HepG2 (cell line): Measurements from ENCODE around the gene B4GALT2. TPM values are rescaled to one million over a fixed set of nuclear protein-coding genes. Genes with fewer than 3 reads are reported as not detected.

ENCODE experiments used
- ATF6 ChIP-seq: sonication (generic); formaldehyde crosslinking; conservative IDR thresholded peaks from 2 replicates; pipeline ENCODE4 v1.4.0; 2020; ENCODE audit warnings: missing genetic modification reagents
- BCLAF1 ChIP-seq: fragments of 450-650 bp; IDR thresholded peaks from 2 replicates; pipeline ENCODE4 v1.6.1; 2017; ENCODE audit warnings: mild to moderate bottlenecking
- CHCHD3 ChIP-seq: sonication (generic); formaldehyde crosslinking; IDR thresholded peaks from 2 replicates; pipeline ENCODE4 v1.8.0; 2022; ENCODE audit warnings: mild to moderate bottlenecking, missing genetic modification reagents, moderate library complexity
- FOXC1 ChIP-seq: sonication (generic); formaldehyde crosslinking; IDR thresholded peaks from 2 replicates; pipeline ENCODE4 v1.8.0; 2022; ENCODE audit warnings: mild to moderate bottlenecking, missing genetic modification reagents, borderline replicate concordance
- KLF13 ChIP-seq: sonication (generic); formaldehyde crosslinking; IDR thresholded peaks from 2 replicates; pipeline ENCODE4 v1.4.0; 2020; ENCODE audit warnings: mild to moderate bottlenecking, missing genetic modification reagents
- MIXL1 ChIP-seq: IDR thresholded peaks from 2 replicates; pipeline ENCODE4 v1.6.1; 2016
- NR1H2 ChIP-seq: sonication (generic); formaldehyde crosslinking; IDR thresholded peaks from 2 replicates; pipeline ENCODE4 v1.8.1; 2022; ENCODE audit warnings: low read depth, missing genetic modification reagents, borderline replicate concordance
- NR2F1 ChIP-seq, 2 experiments: fragments of 450-650 bp in 1 of 2; formaldehyde crosslinking in 1 of 2; IDR thresholded peaks; 2 replicates each; pipeline versions ENCODE4 v1.5.0 to v1.6.1; 2016 to 2020; ENCODE audit warnings: mild to moderate bottlenecking in 1 of 2, missing compliant biosample characterization in 1 of 2, missing genetic modification reagents in 1 of 2, moderate library complexity in 1 of 2
- POLR2G ChIP-seq: fragments of 200-400 bp; formaldehyde crosslinking; IDR thresholded peaks from 2 replicates; pipeline ENCODE4 v1.6.1; 2018; ENCODE audit warnings: mild to moderate bottlenecking, low read depth, low read length, moderate library complexity
- TBP ChIP-seq: sonication (generic); formaldehyde crosslinking; IDR thresholded peaks from 2 replicates; pipeline ENCODE4 v1.5.0; 2020; ENCODE audit warnings: missing genetic modification reagents
- TP53 ChIP-seq: sonication (generic); formaldehyde crosslinking; conservative IDR thresholded peaks from 2 replicates; pipeline ENCODE4 v1.4.0; 2020; ENCODE audit warnings: missing genetic modification reagents
- ZFAT ChIP-seq: sonication (generic); formaldehyde crosslinking; conservative IDR thresholded peaks from 2 replicates; pipeline ENCODE4 v1.8.1; 2023; ENCODE audit warnings: missing genetic modification reagents, inconsistent platforms
- ZNF367 ChIP-seq: sonication (generic); formaldehyde crosslinking; IDR thresholded peaks from 2 replicates; pipeline ENCODE4 v1.4.0; 2020; ENCODE audit warnings: missing genetic modification reagents, borderline replicate concordance
- ZNF446 ChIP-seq: sonication (generic); formaldehyde crosslinking; IDR thresholded peaks from 2 replicates; pipeline ENCODE4 v1.5.0; 2020; ENCODE audit warnings: mild to moderate bottlenecking, missing genetic modification reagents
- ZNF646 ChIP-seq: sonication (generic); formaldehyde crosslinking; IDR thresholded peaks from 2 replicates; pipeline ENCODE4 v1.9.0; 2021; ENCODE audit warnings: mild to moderate bottlenecking, missing genetic modification reagents
- ZNF670 ChIP-seq: sonication (generic); formaldehyde crosslinking; IDR thresholded peaks from 2 replicates; pipeline ENCODE4 v1.8.0; 2022; ENCODE audit warnings: mild to moderate bottlenecking, missing genetic modification reagents, borderline replicate concordance
- ZNF713 ChIP-seq: sonication (generic); formaldehyde crosslinking; IDR thresholded peaks from 2 replicates; pipeline ENCODE4 v1.4.0; 2020; ENCODE audit warnings: mild to moderate bottlenecking, missing genetic modification reagents
- ZNF83 ChIP-seq: sonication (generic); formaldehyde crosslinking; IDR thresholded peaks from 2 replicates; pipeline ENCODE4 v1.4.0; 2020; ENCODE audit warnings: missing genetic modification reagents, mild to moderate bottlenecking, borderline replicate concordance
- polyA plus RNA-seq, 8 experiments: library from polyadenylated mRNA; depleted of rRNA in 3 of 8; stranded (reverse) in 7 of 8; unstranded in 1 of 8; fragments of >200 nt; fragmentation: Illumina TruSeq in 4 of 8; extraction: Trizol in 4 of 8; gene quantifications; 2 replicates each; pipeline versions ENCODE4 v1.2.1 to v1.2.3, GENCODE V29; 2011 to 2016; ENCODE audit warnings: low read depth in 4 of 8, missing spikeins in 1 of 8, mixed read lengths in 1 of 8; ENCODE audit not compliant: insufficient read depth in 1 of 8
- total RNA-seq, 5 experiments: library from RNA; depleted of rRNA; stranded (reverse); fragments of >200 nt; fragmentation: Illumina TruSeq; extraction: Trizol; gene quantifications; 2 replicates each; pipeline ENCODE4 v1.2.3, GENCODE V29; 2016; ENCODE audit warnings: low read depth in 1 of 5

Gene B4GALT2
- total and polyA plus RNA-seq, 2 of the 13 experiments (the other 11 are each of a cell fraction or from before 2014, with no cell fraction given): 41.9 to 78.0 TPM

- TF ChIP-seq NR2F1 (CRISPR knock-in tag; IDR thresholded peaks at IDR 0.05) (no peak), BCLAF1 (no peak), MIXL1 (CRISPR knock-in tag) (no peak), ZNF367 (CRISPR knock-in tag) (no peak), ZNF646 (CRISPR knock-in tag) (0 out of 2 replicates have a peak, but pooled peaks have one; percentile 48), CHCHD3 (CRISPR knock-in tag) (no peak), POLR2G (peak; percentile 34; the same call in 1 of the 2 replicates), ZNF713 (no peak), NR1H2 (CRISPR knock-in tag) (no peak), KLF13 (CRISPR knock-in tag) (no peak), TBP (CRISPR knock-in tag) (no peak), ZNF670 (0 out of 2 replicates have a peak, but pooled peaks have one; percentile 36), ZFAT (no peak), FOXC1 (CRISPR knock-in tag) (no peak), TP53 (CRISPR knock-in tag) (no peak), ATF6 (CRISPR knock-in tag) (no peak), ZNF83 (CRISPR knock-in tag) (no peak), ZNF446 (CRISPR knock-in tag) (0 out of 2 replicates have a peak, but pooled peaks have one; percentile 61)
Observed at GRCh38 chr1:43975249-43975961, 3.6 kb upstream of the B4GALT2 start (continued).
